ENCODE data around the gene GOSR2. TPM values are rescaled to one million over a fixed set of nuclear protein-coding genes. Genes with fewer than 3 reads are reported as not detected.
A peak's percentile ranks its signal among the peaks of the same experiment; 100 is the strongest.

Gene GOSR2
- polyA plus RNA-seq, 1 of the 3 experiments (the other 2 are of a cell fraction) = 74.2 TPM

DNA sequence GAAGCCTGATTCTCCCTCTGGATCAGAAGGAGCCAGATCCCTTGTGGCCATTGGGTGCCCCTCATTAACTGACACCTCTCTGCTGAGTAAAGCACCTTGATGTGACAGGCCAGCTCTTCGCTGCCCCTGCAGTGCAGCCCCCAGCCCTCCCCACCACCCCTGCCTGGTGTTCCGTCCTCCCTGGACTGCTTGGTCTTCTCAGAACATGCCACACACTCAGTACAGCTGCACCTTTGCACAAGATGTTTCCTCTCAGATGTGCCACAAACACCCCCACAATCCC is 20.2 kb downstream of the GOSR2 start (continued):
- no peak for TF ChIP-seq USF1 (IDR thresholded peaks at IDR 0.05; ENCODE audit: borderline replicate concordance, low read depth)
- TF ChIP-seq NRF1 (IDR thresholded peaks at IDR 0.05; ENCODE audit: low read depth, low read length) = no peak

DNA sequence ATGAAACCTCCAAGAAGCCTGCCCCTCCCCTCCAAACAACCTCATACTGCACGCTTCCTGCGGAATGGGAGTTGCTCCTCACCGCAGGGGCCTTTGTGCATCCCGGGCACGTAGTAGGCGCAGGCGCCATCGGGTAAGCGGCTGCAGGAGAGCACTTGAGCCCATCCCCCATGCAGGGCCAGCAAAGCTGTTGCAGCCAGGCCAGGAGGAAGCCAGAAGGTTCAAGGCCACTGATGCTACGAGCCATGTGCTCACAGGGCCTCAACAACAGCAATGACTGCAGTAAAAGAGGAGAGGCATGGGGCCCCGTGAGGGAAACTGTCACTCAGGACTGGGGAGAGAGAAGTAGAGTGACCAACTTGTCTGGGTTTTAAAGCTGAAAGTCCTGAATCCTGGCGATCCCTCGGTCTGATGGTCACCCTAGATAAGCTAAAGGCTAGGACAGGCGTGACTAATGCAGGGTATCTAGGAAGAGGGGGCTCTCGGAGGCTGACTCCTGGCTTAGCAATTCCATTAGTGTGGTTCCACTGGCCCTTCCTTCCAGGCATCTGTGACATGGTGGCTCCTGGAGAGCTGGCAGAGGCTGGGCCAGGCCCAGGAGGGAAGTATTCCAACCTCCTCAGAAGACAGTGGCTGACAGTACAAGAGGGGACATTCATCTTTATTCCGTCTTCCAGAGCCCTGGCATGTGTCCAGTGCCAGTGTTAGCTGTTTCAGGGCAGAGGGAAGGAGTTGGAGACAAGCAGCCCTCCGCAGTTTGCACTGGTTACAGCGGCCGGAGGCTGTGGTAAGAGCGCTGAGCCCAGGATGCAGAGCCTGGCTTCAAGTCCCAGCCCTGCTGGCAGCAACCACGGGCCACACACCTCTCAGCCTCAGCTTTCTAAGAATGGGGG is 20.8 kb downstream of the GOSR2 start:
- Histone ChIP-seq H3K36me3 (replicated peaks in 1 of 2; ENCODE audit: control insufficient read depth in 1 of 2, insufficient read depth in 2 of 2, low read length in 1 of 2) (peaks cover 16 to 28% of the 10 kb centered on the region in 2 experiments), H3K79me2 (ENCODE audit: insufficient read depth) (no peaks in the 10 kb centered on the region), H3K9me3 (no peaks in the 10 kb centered on the region), H4K20me1 (ENCODE audit: insufficient read depth) (peaks cover 5% of the 10 kb centered on the region; the same call in 1 of the 2 replicates), H3K4me2 (peak overlapping the region; percentile 12), H3K9ac (no peak overlapping the region), H2AFZ (ENCODE audit: low read depth) (no peak overlapping the region), H3K27ac (ENCODE audit: low read depth in 2 of 2, low read length in 1 of 2) (peak overlapping the region in 1 of 2 experiments; percentile 43; a peak in 2 of 4 replicates), H3K27me3 (ENCODE audit: insufficient read depth) (no peaks in the 10 kb centered on the region), H3K9me2 (no peaks in the 10 kb centered on the region), H3K4me1 (ENCODE audit: control insufficient read depth in 1 of 2, insufficient read depth in 2 of 2, low read depth in 1 of 2, low read length in 1 of 2) (peaks cover 14 to 20% of the 10 kb centered on the region in 2 experiments; a peak in 3 of 4 replicates), H3F3A (replicated peaks; ENCODE audit: insufficient read depth) (peaks cover 21% of the 10 kb centered on the region), H3K4me3 (ENCODE audit: low read depth in 2 of 2, low read length in 1 of 2) (no peak overlapping the region)
- peak; percentile 48 for DNase-seq
- CTCF ChIA-PET = interaction anchor here (0.5 to 9.9 kb wide), 25 partner anchors 7 to 940 kb away, joined by 3 to 278 read pairs (median 16); partner anchors contain the start of genes RPRML and WNT9B
- WGBS (ENCODE audit: low lambda C conversion rate) = 47% methylated on average over 16 of the region's 21 CpGs
- POLR2A ChIA-PET = interaction anchor here (0.7 to 1.6 kb wide), 3 partner anchors 26 to 70 kb away, joined by 3 to 4 read pairs (median 4); no protein-coding TSS in a partner anchor
- TF ChIP-seq FOXJ3 (CRISPR knock-in tag; IDR thresholded peaks at IDR 0.05) (no peak), USF2 (IDR thresholded peaks at IDR 0.05; ENCODE audit: borderline replicate concordance, low read depth, low read length) (no peak), YY1 (IDR thresholded peaks at IDR 0.05; ENCODE audit: low read depth) (peak; percentile 21; the same call in 1 of the 2 replicates), RFX5 (IDR thresholded peaks at IDR 0.05; ENCODE audit: low read length) (no peak), RAD21 (IDR thresholded peaks at IDR 0.05; ENCODE audit: low read length) (no peak), MXI1 (IDR thresholded peaks at IDR 0.05; ENCODE audit: low read depth, low read length) (no peak), MEF2A (IDR thresholded peaks at IDR 0.05; ENCODE audit: borderline replicate concordance, low read depth) (no peak), EP300 (IDR thresholded peaks at IDR 0.05; ENCODE audit: borderline replicate concordance in 1 of 2, low read depth in 1 of 2, low read length in 1 of 2) (no peak), IRF3 (IDR thresholded peaks at IDR 0.05; ENCODE audit: low read depth, low read length) (no peak), USF1 (IDR thresholded peaks at IDR 0.05; ENCODE audit: borderline replicate concordance, low read depth) (no peak), FOSL2 (IDR thresholded peaks at IDR 0.05; ENCODE audit: borderline replicate concordance, low read depth) (peak; percentile 31; the same call in 1 of the 2 replicates), NRF1 (IDR thresholded peaks at IDR 0.05; ENCODE audit: low read depth, low read length) (no peak), ELF1 (IDR thresholded peaks at IDR 0.05) (no peak; the same call in 1 of the 2 replicates), NFIC (IDR thresholded peaks at IDR 0.05; ENCODE audit: borderline replicate concordance) (peak; percentile 68), POLR2AphosphoS5 (IDR thresholded peaks at IDR 0.05; ENCODE audit: low read depth, low read length) (peak; percentile 40), FOXM1 (IDR thresholded peaks at IDR 0.05; ENCODE audit: low read depth) (no peak), RXRA (IDR thresholded peaks at IDR 0.05; ENCODE audit: borderline replicate concordance, low read depth) (peak; percentile 62; the same call in 1 of the 2 replicates), TAF1 (IDR thresholded peaks at IDR 0.05; ENCODE audit: borderline replicate concordance, low read depth, low read length) (peak; percentile 5; the same call in 1 of the 2 replicates), EZH2phosphoT487 (IDR thresholded peaks at IDR 0.05; ENCODE audit: borderline replicate concordance, low read depth) (no peak), RCOR1 (IDR thresholded peaks at IDR 0.05; ENCODE audit: low read length) (no peak), TEAD4 (IDR thresholded peaks at IDR 0.05; ENCODE audit: borderline replicate concordance, insufficient read depth) (no peak)
- TF ChIP-seq, protein P1, sequence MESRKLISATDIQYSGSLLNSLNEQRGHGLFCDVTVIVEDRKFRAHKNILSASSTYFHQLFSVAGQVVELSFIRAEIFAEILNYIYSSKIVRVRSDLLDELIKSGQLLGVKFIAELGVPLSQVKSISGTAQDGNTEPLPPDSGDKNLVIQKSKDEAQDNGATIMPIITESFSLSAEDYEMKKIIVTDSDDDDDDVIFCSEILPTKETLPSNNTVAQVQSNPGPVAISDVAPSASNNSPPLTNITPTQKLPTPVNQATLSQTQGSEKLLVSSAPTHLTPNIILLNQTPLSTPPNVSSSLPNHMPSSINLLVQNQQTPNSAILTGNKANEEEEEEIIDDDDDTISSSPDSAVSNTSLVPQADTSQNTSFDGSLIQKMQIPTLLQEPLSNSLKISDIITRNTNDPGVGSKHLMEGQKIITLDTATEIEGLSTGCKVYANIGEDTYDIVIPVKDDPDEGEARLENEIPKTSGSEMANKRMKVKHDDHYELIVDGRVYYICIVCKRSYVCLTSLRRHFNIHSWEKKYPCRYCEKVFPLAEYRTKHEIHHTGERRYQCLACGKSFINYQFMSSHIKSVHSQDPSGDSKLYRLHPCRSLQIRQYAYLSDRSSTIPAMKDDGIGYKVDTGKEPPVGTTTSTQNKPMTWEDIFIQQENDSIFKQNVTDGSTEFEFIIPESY (IDR thresholded peaks at IDR 0.05; ENCODE audit: borderline replicate concordance, low read depth) = no peak
- TF ChIP-seq, protein P2, sequence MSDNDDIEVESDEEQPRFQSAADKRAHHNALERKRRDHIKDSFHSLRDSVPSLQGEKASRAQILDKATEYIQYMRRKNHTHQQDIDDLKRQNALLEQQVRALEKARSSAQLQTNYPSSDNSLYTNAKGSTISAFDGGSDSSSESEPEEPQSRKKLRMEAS (IDR thresholded peaks at IDR 0.05; ENCODE audit: low read depth) = peak; percentile 60
